ENCODE measurements around the gene COBL.

DNA sequence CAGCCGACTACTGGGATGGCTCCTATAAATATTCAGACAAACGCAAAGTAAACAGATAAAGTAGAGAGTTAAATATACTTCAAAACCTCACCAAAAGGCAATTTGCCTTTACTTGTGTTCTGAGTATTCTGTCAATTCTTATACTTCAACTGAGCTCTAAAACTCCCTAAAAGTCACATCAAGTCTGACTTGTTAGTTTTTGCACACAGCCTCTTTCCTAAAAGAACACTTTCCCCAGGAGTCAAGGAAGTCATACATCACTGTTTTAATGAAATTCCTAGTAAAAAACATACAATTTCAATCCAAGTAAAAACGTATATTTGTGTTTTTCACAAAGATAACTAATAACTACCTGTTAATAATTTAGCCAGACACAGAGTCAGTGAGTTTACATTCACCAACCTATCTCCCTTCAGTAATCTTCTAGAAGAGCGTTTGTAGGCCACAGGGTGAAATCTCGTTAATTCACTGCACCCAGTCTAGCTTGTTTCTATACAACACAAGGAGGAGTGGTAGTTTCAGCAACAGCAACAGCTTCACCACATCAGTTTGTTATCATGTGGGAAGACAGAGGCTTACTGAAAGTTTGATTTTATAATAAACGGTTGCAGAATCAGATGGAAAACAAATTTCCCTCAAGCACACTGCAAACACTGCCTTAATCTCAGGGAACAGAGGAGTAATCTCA lies 2.7 kb downstream of the COBL start:
- TF ChIP-seq POLR2A (IDR thresholded peaks at IDR 0.05) (no peak), CTCF (IDR thresholded peaks at IDR 0.05) (no peak)
